Urinary bladder (tissue), 4 donors: ENCODE results near the gene CFAP77. TPM values are rescaled to one million over a fixed set of nuclear protein-coding genes. Genes with fewer than 3 reads are reported as not detected.

Experiments
- DNase-seq: peaks from one replicate; pipeline ENCODE4 v3.0.0-alpha.2; 2015; ENCODE audit errors: extremely low spot score
- H3K27ac ChIP-seq: one replicate; pipeline ENCODE4 v1.5.1; 2013; ENCODE audit warnings: low read depth, mild to moderate bottlenecking, moderate library complexity
- H3K36me3 ChIP-seq: one replicate; pipeline ENCODE4 v1.6.1; 2013; ENCODE audit warnings: mild to moderate bottlenecking, moderate library complexity; ENCODE audit not compliant: insufficient read depth
- H3K4me1 ChIP-seq: one replicate; pipeline ENCODE4 v1.6.1; 2013; ENCODE audit warnings: mild to moderate bottlenecking, moderate library complexity; ENCODE audit not compliant: insufficient read depth
- H3K4me3 ChIP-seq: one replicate; pipeline ENCODE4 v1.5.1; 2013; ENCODE audit warnings: low read depth, low read length
- WGBS: extraction: QIAGEN DNeasy Blood & Tissue Kit; methylation state at CpG from one replicate; pipeline ENCODE4 v1.1.7; 2013; 5-methylcytosine and 5-hydroxymethylcytosine counted together
- polyA plus RNA-seq: library from polyadenylated mRNA; stranded (reverse); fragments of 200-250 nt; gene quantifications from one replicate; pipeline ENCODE4 v1.2.3, GENCODE V29; 2013
- total RNA-seq: library from RNA; depleted of rRNA; stranded (reverse); fragments of >200 nt; gene quantifications from one replicate; pipeline ENCODE4 v1.2.3, GENCODE V29; 2014
- donor health status: healthy with polysubstance abuse.
- donor health status: healthy.

The CFAP77 gene
- total and polyA plus RNA-seq, 2 donors: not detected

GRCh38 chr9:132497731-132498130 lies 87.7 kb downstream of the CFAP77 start:
- no peak for DNase-seq
- H3K27ac ChIP-seq: no peak overlapping the region
- H3K36me3 ChIP-seq: no peaks in the 10 kb centered on the region
- H3K4me3 ChIP-seq: no peak overlapping the region
- H3K4me1 ChIP-seq: no peaks in the 10 kb centered on the region
- 88% methylated on average over 16 of the region's 16 CpGs for WGBS

GRCh38 chr9:132498531-132499210 lies 88.7 kb downstream of the CFAP77 start:
- Histone ChIP-seq H3K27ac (no peak overlapping the region), H3K4me1 (no peaks in the 10 kb centered on the region), H3K4me3 (no peak overlapping the region), H3K36me3 (no peaks in the 10 kb centered on the region)
- no peak for DNase-seq
- WGBS: 34% methylated on average over 20 of the region's 20 CpGs

GRCh38 chr9:132499251-132499650 lies 89.2 kb downstream of the CFAP77 start:
- Histone ChIP-seq H3K27ac (no peak overlapping the region), H3K4me1 (no peaks in the 10 kb centered on the region), H3K36me3 (no peaks in the 10 kb centered on the region), H3K4me3 (no peak overlapping the region)
- 86% methylated on average over 23 of the region's 23 CpGs for WGBS
- DNase-seq: no peak

GRCh38 chr9:132500193-132500592 lies 90.2 kb downstream of the CFAP77 start:
- Histone ChIP-seq H3K4me1 (no peaks in the 10 kb centered on the region), H3K4me3 (no peak overlapping the region), H3K27ac (no peak overlapping the region), H3K36me3 (no peaks in the 10 kb centered on the region)
- 77% methylated on average over 7 of the region's 7 CpGs for WGBS
- no peak for DNase-seq

- DNase-seq: no peak
- 92% methylated on average over 12 of the region's 12 CpGs for WGBS
Measured at GRCh38 chr9:132502480-132502879, 92.5 kb downstream of the CFAP77 start.

GRCh38 chr9:132503116-132503515 lies 93.1 kb downstream of the CFAP77 start:
- Histone ChIP-seq H3K36me3 (no peaks in the 10 kb centered on the region), H3K4me1 (no peaks in the 10 kb centered on the region), H3K4me3 (no peak overlapping the region), H3K27ac (no peak overlapping the region)
- DNase-seq: no peak
- WGBS: 64% methylated on average over 6 of the region's 6 CpGs

More at GRCh38 chr9:132502480-132502879, 92.5 kb downstream of the CFAP77 start:
- Histone ChIP-seq H3K27ac (no peak overlapping the region), H3K4me3 (no peak overlapping the region), H3K4me1 (no peaks in the 10 kb centered on the region), H3K36me3 (no peaks in the 10 kb centered on the region)

- Histone ChIP-seq H3K4me1 (no peaks in the 10 kb centered on the region), H3K36me3 (no peaks in the 10 kb centered on the region), H3K4me3 (no peak overlapping the region), H3K27ac (no peak overlapping the region)
- 26% methylated on average over 9 of the region's 9 CpGs for WGBS
- DNase-seq: no peak
Measured at GRCh38 chr9:132504488-132504887, 94.5 kb downstream of the CFAP77 start.

- Histone ChIP-seq H3K4me1 (no peaks in the 10 kb centered on the region), H3K27ac (no peak overlapping the region), H3K36me3 (no peaks in the 10 kb centered on the region), H3K4me3 (no peak overlapping the region)
- DNase-seq: no peak
- 66% methylated on average over 17 of the region's 17 CpGs for WGBS
Measured at GRCh38 chr9:132505991-132506655, 96.1 kb downstream of the CFAP77 start.

- no peaks in the 10 kb centered on the region for H3K36me3 ChIP-seq
- H3K4me3 ChIP-seq: no peak overlapping the region
- DNase-seq: no peak
- 53% methylated on average over 9 of the region's 9 CpGs for WGBS
- no peaks in the 10 kb centered on the region for H3K4me1 ChIP-seq
- no peak overlapping the region for H3K27ac ChIP-seq
Measured at GRCh38 chr9:132506977-132507669, 97.1 kb downstream of the CFAP77 start.

GRCh38 chr9:132507670-132508469 lies 97.9 kb downstream of the CFAP77 start:
- no peaks in the 10 kb centered on the region for H3K4me1 ChIP-seq
- H3K36me3 ChIP-seq: no peaks in the 10 kb centered on the region
- WGBS: 44% methylated on average over 24 of the region's 24 CpGs
- peak; percentile 39 for DNase-seq
- no peak overlapping the region for H3K4me3 ChIP-seq
- H3K27ac ChIP-seq: no peak overlapping the region

- H3K27ac ChIP-seq: no peak overlapping the region
- H3K36me3 ChIP-seq: no peaks in the 10 kb centered on the region
- DNase-seq: no peak
- 59% methylated on average over 40 of the region's 40 CpGs for WGBS
- no peaks in the 10 kb centered on the region for H3K4me1 ChIP-seq
- H3K4me3 ChIP-seq: no peak overlapping the region
Measured at GRCh38 chr9:132509928-132510874, 100.2 kb downstream of the CFAP77 start.

GRCh38 chr9:132511191-132511999 lies 101.4 kb downstream of the CFAP77 start:
- DNase-seq: no peak
- 88% methylated on average over 25 of the region's 25 CpGs for WGBS
- no peaks in the 10 kb centered on the region for H3K4me1 ChIP-seq
- no peak overlapping the region for H3K27ac ChIP-seq
- no peak overlapping the region for H3K4me3 ChIP-seq
- no peaks in the 10 kb centered on the region for H3K36me3 ChIP-seq
